ENCODE results near the gene STOML3. TPM values are rescaled to one million over a fixed set of nuclear protein-coding genes. Genes with fewer than 3 reads are reported as not detected.

The STOML3 gene
- total RNA-seq, 2 donors from 2014 or later: not detected

DNA sequence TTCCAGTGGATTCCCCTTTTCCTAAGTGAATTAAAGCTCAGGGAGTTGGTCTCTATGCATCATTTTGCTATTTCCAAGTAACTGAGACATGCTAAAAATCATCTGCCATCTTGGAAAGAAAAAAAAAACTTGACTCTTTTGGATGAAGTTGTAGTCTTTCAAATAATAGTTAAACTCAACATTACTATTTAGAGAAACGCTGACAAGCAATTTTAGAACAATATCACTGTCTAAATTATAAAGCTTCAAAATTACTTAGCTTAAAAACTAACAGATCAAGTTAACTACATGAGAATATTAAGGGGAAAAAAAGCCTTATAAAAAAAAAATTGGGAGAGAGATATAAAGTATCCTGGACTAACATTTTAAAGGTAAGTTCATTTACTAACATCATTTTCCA, 68.5 kb downstream of the STOML3 start:
- no peaks in the 10 kb centered on the region for H3K36me3 ChIP-seq
- no peaks in the 10 kb centered on the region for H3K9me3 ChIP-seq
- H3K4me3 ChIP-seq: no peak overlapping the region
- TF ChIP-seq, protein P1, sequence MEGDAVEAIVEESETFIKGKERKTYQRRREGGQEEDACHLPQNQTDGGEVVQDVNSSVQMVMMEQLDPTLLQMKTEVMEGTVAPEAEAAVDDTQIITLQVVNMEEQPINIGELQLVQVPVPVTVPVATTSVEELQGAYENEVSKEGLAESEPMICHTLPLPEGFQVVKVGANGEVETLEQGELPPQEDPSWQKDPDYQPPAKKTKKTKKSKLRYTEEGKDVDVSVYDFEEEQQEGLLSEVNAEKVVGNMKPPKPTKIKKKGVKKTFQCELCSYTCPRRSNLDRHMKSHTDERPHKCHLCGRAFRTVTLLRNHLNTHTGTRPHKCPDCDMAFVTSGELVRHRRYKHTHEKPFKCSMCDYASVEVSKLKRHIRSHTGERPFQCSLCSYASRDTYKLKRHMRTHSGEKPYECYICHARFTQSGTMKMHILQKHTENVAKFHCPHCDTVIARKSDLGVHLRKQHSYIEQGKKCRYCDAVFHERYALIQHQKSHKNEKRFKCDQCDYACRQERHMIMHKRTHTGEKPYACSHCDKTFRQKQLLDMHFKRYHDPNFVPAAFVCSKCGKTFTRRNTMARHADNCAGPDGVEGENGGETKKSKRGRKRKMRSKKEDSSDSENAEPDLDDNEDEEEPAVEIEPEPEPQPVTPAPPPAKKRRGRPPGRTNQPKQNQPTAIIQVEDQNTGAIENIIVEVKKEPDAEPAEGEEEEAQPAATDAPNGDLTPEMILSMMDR (IDR thresholded peaks at IDR 0.05): no peak
- no peak overlapping the region for H3K27ac ChIP-seq
- H3K4me1 ChIP-seq (ENCODE audit: control insufficient read depth in 1 of 2, low read depth in 2 of 2): no peaks in the 10 kb centered on the region
- no peaks in the 10 kb centered on the region for H3K27me3 ChIP-seq (replicated peaks; ENCODE audit: insufficient read depth)
- DNase-seq (ENCODE audit: low spot score) (no peak), ATAC-seq (ENCODE audit: insufficient number of reproducible peaks, low FRiP score, low read depth) (no peak)

DNA sequence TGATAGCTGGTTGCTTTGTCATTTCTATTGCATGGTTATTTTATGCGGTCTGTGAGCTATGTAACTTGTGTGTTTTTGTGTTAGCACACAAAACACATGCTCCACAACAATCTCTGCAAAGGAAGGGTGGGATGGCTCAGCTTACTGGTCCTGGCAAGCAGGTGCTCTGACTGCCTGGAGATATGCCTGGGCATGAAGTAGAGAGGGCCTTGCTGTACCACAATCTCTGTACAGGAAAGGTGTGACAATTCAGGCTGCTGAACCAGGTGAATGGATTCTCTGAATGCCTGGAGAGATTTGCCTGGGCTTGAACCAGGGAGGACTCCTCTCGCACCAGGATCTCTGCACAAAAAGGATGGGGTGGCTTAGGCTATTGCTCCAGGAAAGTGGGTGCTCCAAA, 69.5 kb downstream of the STOML3 start:
- DNase-seq (ENCODE audit: low spot score) (no peak), ATAC-seq (ENCODE audit: insufficient number of reproducible peaks, low FRiP score, low read depth) (no peak)
- no peaks in the 10 kb centered on the region for H3K36me3 ChIP-seq
- H3K27ac ChIP-seq: no peak overlapping the region
- H3K9me3 ChIP-seq: no peaks in the 10 kb centered on the region
- no peaks in the 10 kb centered on the region for H3K27me3 ChIP-seq (replicated peaks; ENCODE audit: insufficient read depth)
- H3K4me3 ChIP-seq: no peak overlapping the region
- H3K4me1 ChIP-seq (ENCODE audit: control insufficient read depth in 1 of 2, low read depth in 2 of 2): no peaks in the 10 kb centered on the region
- TF ChIP-seq, protein P1 (IDR thresholded peaks at IDR 0.05): no peak

Other genes starting within 250 kb of the STOML3 start
- 10 to 100 TPM; 15.4 to 33.5 TPM for gene PROSER1, start 47.3 kb upstream of the STOML3 start, total RNA-seq
- 10 to 100 TPM; 21.7 to 27.2 TPM for gene NHLRC3, start 47.6 kb upstream of the STOML3 start, total RNA-seq

Data from thoracic aorta (tissue), 2 donors.